HG03135 (cell line): ENCODE data around the gene UBE2B.

ENCODE experiments used
- ATAC-seq: cut with Tn5 transposase; IDR thresholded peaks from one replicate; pipeline ENCODE4 v1.9.1; 2021; ENCODE audit warnings: mild to moderate bottlenecking, moderate library complexity; ENCODE audit not compliant: unreplicated experiment

Gene UBE2B

DNA sequence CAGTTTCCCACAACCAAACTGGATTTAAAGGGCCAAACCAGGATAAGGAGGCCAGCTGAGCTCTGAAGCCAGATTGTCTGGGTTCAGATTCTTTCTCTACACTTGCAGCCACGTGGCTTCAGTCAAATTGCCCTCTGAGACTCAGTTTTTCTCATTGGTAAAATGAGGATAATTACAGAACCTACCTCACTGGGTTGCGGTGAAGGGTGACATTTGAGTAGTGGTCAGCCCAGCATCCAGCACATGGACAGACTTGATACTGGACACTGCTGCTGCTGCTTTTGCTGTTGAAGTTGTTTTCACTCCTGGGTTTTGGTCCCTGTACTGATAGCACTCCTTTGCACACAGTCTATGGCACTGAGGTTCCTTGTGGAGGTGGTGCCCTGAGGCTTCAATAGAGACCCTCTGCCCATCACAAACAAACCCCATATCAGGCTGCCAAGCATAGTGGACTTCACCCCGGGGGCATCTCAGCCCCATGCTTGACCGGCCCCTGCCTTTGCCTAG lies 66.0 kb downstream of the UBE2B start:
- no peak for ATAC-seq

DNA sequence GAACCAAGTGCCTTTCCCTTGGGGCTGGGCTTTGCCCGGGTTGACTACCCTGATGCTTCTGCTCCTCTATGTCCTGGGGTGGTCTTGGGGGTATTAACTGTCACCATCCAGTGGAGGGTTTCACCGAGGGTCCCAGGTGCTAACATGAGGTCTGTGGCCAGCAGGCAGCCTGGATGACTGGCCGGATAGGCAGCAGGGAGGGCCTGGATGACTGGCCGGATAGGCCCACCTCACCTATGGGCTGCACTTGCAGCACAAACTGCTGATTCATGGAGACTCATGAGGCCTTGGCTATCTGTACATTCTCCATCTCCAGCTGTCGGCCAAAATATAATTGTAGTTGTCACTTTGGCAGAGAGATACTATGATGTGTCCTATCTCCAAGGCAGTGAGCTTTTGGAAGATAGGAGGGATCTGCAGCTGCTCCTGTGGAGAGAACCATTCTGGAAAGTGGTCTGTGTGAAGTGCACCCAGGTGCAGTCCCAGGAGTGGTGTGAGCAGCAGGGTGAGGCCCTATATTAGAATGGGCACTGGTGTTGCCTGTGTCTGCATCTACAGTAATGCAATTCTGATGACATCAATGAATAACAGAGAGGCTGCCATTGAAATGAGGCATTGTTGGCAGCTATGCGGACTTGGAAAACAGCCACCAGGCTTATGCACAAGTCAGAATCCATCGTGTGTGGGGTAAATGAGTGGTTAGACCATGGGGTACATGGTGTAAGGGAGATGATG lies 66.6 kb downstream of the UBE2B start:
- no peak for ATAC-seq

- ATAC-seq: no peak
These were observed 67.4 kb downstream of the UBE2B start for GRCh38 chr5:134438721-134439123.

- ATAC-seq: no peak
These were observed 67.9 kb downstream of the UBE2B start for GRCh38 chr5:134439210-134439654.

- no peak for ATAC-seq
These were observed 68.9 kb downstream of the UBE2B start for GRCh38 chr5:134440201-134440755.
